A549 (cell line): Measurements from ENCODE around the gene ZNF331. TPM values are rescaled to one million over a fixed set of nuclear protein-coding genes. Genes with fewer than 3 reads are reported as not detected.

ENCODE experiments used
- ATAC-seq, 2 experiments: fragments of 200-7000 bp in 1 of 2; fragments of >200 bp in 1 of 2; cut with Nextera tagmentation in 1 of 2; cut with Tn5 transposase in 1 of 2; 3 replicates each; pipeline versions ENCODE4 v1.8.0 to v1.9.1; 2018 to 2020; ENCODE audit warnings: mild to moderate bottlenecking in 1 of 2, moderate library complexity in 1 of 2
- CTCF ChIA-PET: fragments of 300-600 bp; sonication (Branson Sonifier 250); formaldehyde crosslinking; extraction: SDS; loops from one replicate; lab custom pipeline; 2021; ENCODE audit warnings: antibody characterized with exemption, inconsistent platforms; lab: Yijun Ruan, JAX
- POLR2A ChIA-PET: fragments of 350-600 bp; formaldehyde crosslinking; extraction: SDS; loops from one replicate; lab custom pipeline; 2021; ENCODE audit warnings: antibody characterized with exemption, inconsistent platforms; lab: Yijun Ruan, JAX
- DNase-seq, 2 experiments: peaks; one replicate each; pipeline versions ENCODE4 v3.0.0 to v3.0.0-alpha.2; 2011 to 2016; ENCODE audit warnings: low read depth in 1 of 2, low spot score in 1 of 2
- FAIRE-seq: peaks from 2 replicates; lab custom pipeline; 2011; peaks lifted over from hg19 to GRCh38; lab: Jason Lieb, UNC
- H3K27ac ChIP-seq, 2 experiments: fragments of >200 bp; sonication (Bioruptor Twin); formaldehyde crosslinking; 3 replicates each; pipeline ENCODE4 v1.5.1; 2016 to 2017
- H3K4me1 ChIP-seq: fragments of >200 bp; sonication (Bioruptor Twin); formaldehyde crosslinking; 3 replicates; pipeline ENCODE4 v1.6.1; 2016
- H3K4me2 ChIP-seq: fragments of >200 bp; sonication (Bioruptor Twin); formaldehyde crosslinking; 3 replicates; pipeline ENCODE4 v1.6.1; 2016
- H3K4me3 ChIP-seq: fragments of >200 bp; sonication (Bioruptor Twin); formaldehyde crosslinking; 3 replicates; pipeline ENCODE4 v1.5.1; 2016
- H3K9me3 ChIP-seq: fragments of >200 bp; sonication (Bioruptor Twin); formaldehyde crosslinking; 3 replicates; pipeline ENCODE4 v1.6.1; 2016
- BCL3 ChIP-seq: fragments of >200 bp; sonication (Bioruptor Twin); formaldehyde crosslinking; IDR thresholded peaks from 3 replicates; pipeline ENCODE4 v1.6.1; 2016
- CEBPB ChIP-seq, 2 experiments: fragments of >200 bp in 1 of 2; sonication (Bioruptor Twin) in 1 of 2; formaldehyde crosslinking in 1 of 2; IDR thresholded peaks; 2 replicates each; pipeline ENCODE4 v1.6.1; 2012 to 2016
- E2F6 ChIP-seq: IDR thresholded peaks from 2 replicates; pipeline ENCODE4 v1.6.1; 2012; ENCODE audit warnings: low read depth, borderline replicate concordance
- EHF ChIP-seq: fragments of 250-450 bp; sonication (Bioruptor Pico); IDR thresholded peaks from 2 replicates; pipeline ENCODE4 v1.5.0; 2020; ENCODE audit warnings: mild to moderate bottlenecking
- EHMT2 ChIP-seq: fragments of 200-600 bp; sonication (generic); IDR thresholded peaks from 2 replicates; pipeline ENCODE4 v1.6.1; 2016; ENCODE audit warnings: antibody characterized with exemption, low read depth, mild to moderate bottlenecking, moderate library complexity
- EP300 ChIP-seq, 2 experiments: fragments of >200 bp; sonication (Bioruptor Twin); formaldehyde crosslinking; IDR thresholded peaks; 2 replicates in 1 of 2; 3 replicates in 1 of 2; pipeline ENCODE4 v1.6.1; 2016 to 2017
- FOSL2 ChIP-seq, 2 experiments: fragments of 450-650 bp in 1 of 2; fragments of >200 bp in 1 of 2; sonication (Bioruptor Twin) in 1 of 2; formaldehyde crosslinking; IDR thresholded peaks; 2 replicates each; pipeline versions ENCODE4 v1.5.0 to v1.6.1; 2016 to 2020; ENCODE audit warnings: mild to moderate bottlenecking in 1 of 2, moderate library complexity in 1 of 2
- FOXS1 ChIP-seq: fragments of 250-450 bp; sonication (Bioruptor Pico); IDR thresholded peaks from 2 replicates; pipeline ENCODE4 v1.5.0; 2020; ENCODE audit warnings: mild to moderate bottlenecking, moderate library complexity
- GATA3 ChIP-seq: IDR thresholded peaks from 2 replicates; pipeline ENCODE4 v1.6.1; 2012; ENCODE audit warnings: borderline replicate concordance
- HDAC2 ChIP-seq: fragments of 200-600 bp; sonication (generic); IDR thresholded peaks from 2 replicates; pipeline ENCODE4 v1.6.1; 2016
- HEYL ChIP-seq: fragments of 250-450 bp; sonication (Bioruptor Pico); IDR thresholded peaks from 2 replicates; pipeline ENCODE4 v1.8.0; 2021; ENCODE audit warnings: mild to moderate bottlenecking, moderate library complexity
- HOXB13 ChIP-seq: fragments of 250-450 bp; sonication (Bioruptor Pico); IDR thresholded peaks from 2 replicates; pipeline ENCODE4 v1.5.0; 2020; ENCODE audit warnings: low read depth, mild to moderate bottlenecking, moderate library complexity
- HOXB5 ChIP-seq: fragments of 250-450 bp; sonication (Bioruptor Pico); IDR thresholded peaks from 2 replicates; pipeline ENCODE4 v1.5.0; 2020; ENCODE audit warnings: mild to moderate bottlenecking, moderate library complexity
- JUN ChIP-seq, 2 experiments: fragments of >200 bp; sonication (Bioruptor Twin); formaldehyde crosslinking; IDR thresholded peaks; 2 replicates in 1 of 2; 3 replicates in 1 of 2; pipeline ENCODE4 v1.6.1; 2016 to 2017
- JUNB ChIP-seq: fragments of >200 bp; sonication (Bioruptor Twin); formaldehyde crosslinking; IDR thresholded peaks from 2 replicates; pipeline ENCODE4 v1.6.1; 2016
- MAFK ChIP-seq: fragments of 450-650 bp; IDR thresholded peaks from 2 replicates; pipeline ENCODE4 v1.6.1; 2014; ENCODE audit not compliant: partially characterized antibody
- MAX ChIP-seq: IDR thresholded peaks from 2 replicates; pipeline ENCODE4 v1.6.1; 2012
- MAZ ChIP-seq: fragments of 150-350 bp; IDR thresholded peaks from 2 replicates; pipeline ENCODE4 v1.6.1; 2014; ENCODE audit warnings: antibody characterized with exemption, low read depth, low read length, borderline replicate concordance
- NFE2L2 ChIP-seq: fragments of 150-350 bp; conservative IDR thresholded peaks from 2 replicates; pipeline ENCODE4 v1.6.1; 2014; ENCODE audit warnings: low read length
- NPAS2 ChIP-seq: fragments of 250-450 bp; sonication (Bioruptor Pico); IDR thresholded peaks from 2 replicates; pipeline ENCODE4 v1.8.0; 2022; ENCODE audit warnings: mild to moderate bottlenecking, moderate library complexity, borderline replicate concordance
- NR3C1 ChIP-seq: fragments of >200 bp; sonication (Bioruptor Twin); formaldehyde crosslinking; IDR thresholded peaks from 3 replicates; pipeline ENCODE4 v1.6.1; 2017
- POLR2A ChIP-seq: IDR thresholded peaks from 2 replicates; pipeline ENCODE4 v1.6.1; 2012; ENCODE audit warnings: mild to moderate bottlenecking, low read length
- POLR2AphosphoS2 ChIP-seq: conservative IDR thresholded peaks from 2 replicates; pipeline ENCODE4 v1.6.1; 2012; ENCODE audit warnings: low read length, improper control_type of control experiment, inconsistent platforms
- RAD21 ChIP-seq, 2 experiments: fragments of >200 bp in 1 of 2; sonication (Bioruptor Twin) in 1 of 2; formaldehyde crosslinking in 1 of 2; IDR thresholded peaks in 1 of 2; conservative IDR thresholded peaks in 1 of 2; 2 replicates in 1 of 2; 3 replicates in 1 of 2; pipeline ENCODE4 v1.6.1; 2012 to 2018; ENCODE audit warnings: inconsistent platforms in 1 of 2
- RARB ChIP-seq: fragments of 250-450 bp; sonication (Bioruptor Pico); IDR thresholded peaks from 2 replicates; pipeline ENCODE4 v1.8.0; 2021; ENCODE audit warnings: mild to moderate bottlenecking, moderate library complexity
- RFX5 ChIP-seq: fragments of 450-650 bp; IDR thresholded peaks from 2 replicates; pipeline ENCODE4 v1.7.1; 2014; ENCODE audit warnings: antibody characterized with exemption, mild to moderate bottlenecking, moderate library complexity
- SMC3 ChIP-seq: fragments of >200 bp; sonication (Bioruptor Twin); formaldehyde crosslinking; IDR thresholded peaks from 3 replicates; pipeline ENCODE4 v1.6.1; 2018; ENCODE audit warnings: inconsistent platforms
- TP53 ChIP-seq: fragments of 250-450 bp; sonication (Bioruptor Pico); IDR thresholded peaks from 2 replicates; pipeline ENCODE4 v1.5.0; 2021; ENCODE audit warnings: mild to moderate bottlenecking, moderate library complexity
- ZSCAN20 ChIP-seq: fragments of 250-450 bp; sonication (Bioruptor Pico); IDR thresholded peaks from 2 replicates; pipeline ENCODE4 v1.8.0; 2022; ENCODE audit warnings: mild to moderate bottlenecking, moderate library complexity
- WGBS: methylation state at CpG from one replicate; pipeline ENCODE4 v1.1.6; 2017; ENCODE audit errors: missing lambda C conversion rate; 5-methylcytosine and 5-hydroxymethylcytosine counted together
- polyA plus RNA-seq, 4 experiments: library from polyadenylated mRNA; depleted of rRNA in 3 of 4; stranded (reverse); fragments of >200 nt; fragmentation: RNase III in 1 of 4; extraction: RNeasy Plus Mini Kit Qiagen cat#74134 plus additional on column Dnase treatment in 1 of 4; gene quantifications; 2 replicates in 3 of 4; 3 replicates in 1 of 4; pipeline ENCODE4 v1.2.3, GENCODE V29; 2011 to 2017
- TF ChIP-seq, protein P1 (sequence below): fragments of >200 bp; sonication (Bioruptor Twin); formaldehyde crosslinking; IDR thresholded peaks from 2 replicates; pipeline ENCODE4 v1.6.1; 2016
- TF ChIP-seq, protein P2 (sequence below): fragments of 250-450 bp; sonication (Bioruptor Pico); IDR thresholded peaks from 2 replicates; pipeline ENCODE4 v1.5.0; 2021; ENCODE audit warnings: mild to moderate bottlenecking, moderate library complexity, borderline replicate concordance
- TF ChIP-seq, protein P3 (sequence below): fragments of 450-650 bp; IDR thresholded peaks from 2 replicates; pipeline ENCODE4 v1.6.1; 2014; ENCODE audit warnings: antibody characterized with exemption

ZNF331 gene
- polyA plus RNA-seq, 2 of the 4 experiments (the other 2 are of a cell fraction), result 14.5 to 18.1 TPM

GRCh38 chr19:53541971-53542370 lies 4.0 kb downstream of the ZNF331 start:
- CTCF ChIA-PET, result no interaction called here
- peaks cover 20% of the 10 kb centered on the region; the same call in 2 of the 3 replicates for H3K9me3 ChIP-seq
- H3K4me3 ChIP-seq, result no peak overlapping the region
- WGBS, result 87% methylated on average over 1 of the region's 1 CpG
- POLR2A ChIA-PET, result no interaction called here
- H3K4me2 ChIP-seq, result no peak overlapping the region
- no peak for ATAC-seq
- H3K4me1 ChIP-seq, result peaks cover 17% of the 10 kb centered on the region
- H3K27ac ChIP-seq, result no peak overlapping the region
- TF ChIP-seq RFX5, result no peak
- no peak for TF ChIP-seq FOSL2 (IDR thresholded peaks at IDR 0.05)
- no peak for TF ChIP-seq FOSL2 (CRISPR knock-in tag; IDR thresholded peaks at IDR 0.05)
- no peak for TF ChIP-seq CEBPB (IDR thresholded peaks at IDR 0.05)
- TF ChIP-seq ZSCAN20, result no peak
- TF ChIP-seq POLR2AphosphoS2, result no peak
- peak; percentile 48 for TF ChIP-seq MAFK
- TF ChIP-seq FOXS1 (CRISPR knock-in tag), result no peak
- no peak for FAIRE-seq
- no peak for DNase-seq

GRCh38 chr19:53545271-53546065 lies 7.5 kb downstream of the ZNF331 start:
- no peak overlapping the region for H3K4me3 ChIP-seq
- peak; percentile 97 to 99 for ATAC-seq
- H3K4me2 ChIP-seq, result peak overlapping the region; percentile 61
- peaks cover 17% of the 10 kb centered on the region for H3K4me1 ChIP-seq
- ChIA-PET POLR2A (interaction anchor here (0.8 kb wide), 1 partner anchor 655 kb away, joined by 3 read pairs; no protein-coding TSS in a partner anchor), CTCF (no interaction called here)
- 39% methylated on average over 25 of the region's 25 CpGs for WGBS
- H3K9me3 ChIP-seq, result peaks cover 27% of the 10 kb centered on the region
- peak; percentile 76 for FAIRE-seq
- TF ChIP-seq HEYL (CRISPR knock-in tag) (peak; percentile 91), POLR2A (no peak), SMC3 (no peak), GATA3 (peak; percentile 74), EP300 (IDR thresholded peaks at IDR 0.05) (peak in 1 of 2 experiments; percentile 48; a peak in 2 of 5 replicates), RAD21 (conservative IDR thresholded peaks at IDR 0.05 in 1 of 2, IDR thresholded peaks at IDR 0.05 in 1 of 2) (peak in 1 of 2 experiments; percentile 14; a peak in 1 of 5 replicates), CEBPB (IDR thresholded peaks at IDR 0.05) (0 out of 4 replicates have a peak, but pooled peaks of 1 of the 2 experiments have one; percentile 16), HOXB13 (CRISPR knock-in tag) (0 out of 2 replicates have a peak, but pooled peaks have one; percentile 37), JUNB (no peak), MAZ (no peak), NR3C1 (no peak), EHMT2 (no peak), HDAC2 (no peak), HOXB5 (CRISPR knock-in tag) (peak; percentile 67; the same call in 1 of the 2 replicates), BCL3 (no peak), ZSCAN20 (no peak; the same call in 1 of the 2 replicates), NPAS2 (CRISPR knock-in tag) (no peak), E2F6 (peak; percentile 57; the same call in 1 of the 2 replicates), TP53 (CRISPR knock-in tag) (peak; percentile 84), EHF (CRISPR knock-in tag) (peak; percentile 76; the same call in 1 of the 2 replicates), FOSL2 (IDR thresholded peaks at IDR 0.05) (no peak), FOSL2 (CRISPR knock-in tag; IDR thresholded peaks at IDR 0.05) (peak; percentile 83), FOXS1 (CRISPR knock-in tag) (no peak; the same call in 1 of the 2 replicates), RFX5 (no peak), RARB (peak; percentile 9; the same call in 1 of the 2 replicates), NFE2L2 (no peak), JUN (IDR thresholded peaks at IDR 0.05) (peak in 1 of 2 experiments; percentile 46; a peak in 1 of 5 replicates), MAX (peak; percentile 78)
- TF ChIP-seq, protein P1, sequence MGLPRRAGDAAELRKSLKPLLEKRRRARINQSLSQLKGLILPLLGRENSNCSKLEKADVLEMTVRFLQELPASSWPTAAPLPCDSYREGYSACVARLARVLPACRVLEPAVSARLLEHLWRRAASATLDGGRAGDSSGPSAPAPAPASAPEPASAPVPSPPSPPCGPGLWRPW, result no peak
- TF ChIP-seq, protein P2, sequence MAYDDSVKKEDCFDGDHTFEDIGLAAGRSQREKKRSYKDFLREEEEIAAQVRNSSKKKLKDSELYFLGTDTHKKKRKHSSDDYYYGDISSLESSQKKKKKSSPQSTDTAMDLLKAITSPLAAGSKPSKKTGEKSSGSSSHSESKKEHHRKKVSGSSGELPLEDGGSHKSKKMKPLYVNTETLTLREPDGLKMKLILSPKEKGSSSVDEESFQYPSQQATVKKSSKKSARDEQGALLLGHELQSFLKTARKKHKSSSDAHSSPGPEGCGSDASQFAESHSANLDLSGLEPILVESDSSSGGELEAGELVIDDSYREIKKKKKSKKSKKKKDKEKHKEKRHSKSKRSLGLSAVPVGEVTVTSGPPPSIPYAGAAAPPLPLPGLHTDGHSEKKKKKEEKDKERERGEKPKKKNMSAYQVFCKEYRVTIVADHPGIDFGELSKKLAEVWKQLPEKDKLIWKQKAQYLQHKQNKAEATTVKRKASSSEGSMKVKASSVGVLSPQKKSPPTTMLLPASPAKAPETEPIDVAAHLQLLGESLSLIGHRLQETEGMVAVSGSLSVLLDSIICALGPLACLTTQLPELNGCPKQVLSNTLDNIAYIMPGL, result peak; percentile 47; the same call in 1 of the 2 replicates
- TF ChIP-seq, protein P3, sequence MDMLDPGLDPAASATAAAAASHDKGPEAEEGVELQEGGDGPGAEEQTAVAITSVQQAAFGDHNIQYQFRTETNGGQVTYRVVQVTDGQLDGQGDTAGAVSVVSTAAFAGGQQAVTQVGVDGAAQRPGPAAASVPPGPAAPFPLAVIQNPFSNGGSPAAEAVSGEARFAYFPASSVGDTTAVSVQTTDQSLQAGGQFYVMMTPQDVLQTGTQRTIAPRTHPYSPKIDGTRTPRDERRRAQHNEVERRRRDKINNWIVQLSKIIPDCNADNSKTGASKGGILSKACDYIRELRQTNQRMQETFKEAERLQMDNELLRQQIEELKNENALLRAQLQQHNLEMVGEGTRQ, result peak; percentile 30; the same call in 1 of the 2 replicates
- peak overlapping the region; percentile 73 to 82 for H3K27ac ChIP-seq
- DNase-seq, result peak; percentile 76 to 97
